Measurements from ENCODE around the gene PIAS1. TPM values are rescaled to one million over a fixed set of nuclear protein-coding genes. Genes with fewer than 3 reads are reported as not detected.

The PIAS1 gene
- total RNA-seq, 1 experiment from 2014 or later: 25.9 TPM

GRCh38 chr15:68042855-68043222 lies 11.3 kb upstream of the PIAS1 start:
- ATAC-seq: no peak
- H3K9ac ChIP-seq (ENCODE audit: low read length): no peak overlapping the region
- no peak overlapping the region for H3K4me2 ChIP-seq (ENCODE audit: low read length)
- no peak overlapping the region for H2AFZ ChIP-seq (ENCODE audit: low read depth, low read length, poor library complexity, severe bottlenecking)
- no peak for DNase-seq (ENCODE audit: low read depth, low spot score)
- no peaks in the 10 kb centered on the region for H3K79me2 ChIP-seq (ENCODE audit: insufficient read depth, low read length)
- H3K4me1 ChIP-seq (ENCODE audit: control insufficient read depth in 1 of 2, insufficient read depth in 2 of 2, low read length in 2 of 2): no peaks in the 10 kb centered on the region
- no peak overlapping the region for H3K27ac ChIP-seq (ENCODE audit: low read depth, low read length)
- no peaks in the 10 kb centered on the region for H3K9me2 ChIP-seq (ENCODE audit: insufficient read depth)
- no TSS peak for BruUV-seq (replicated peaks)
- ChIA-PET CTCF (no interaction called here), RAD21 (ENCODE audit: low non-redundant PET in 1 of 2, low total read pairs in 2 of 2, uncharacterized antibody in 2 of 2, unreplicated experiment in 2 of 2) (no interaction called here), POLR2A (no interaction called here)
- no peaks in the 10 kb centered on the region for H3K27me3 ChIP-seq (ENCODE audit: insufficient read depth, low read length)
- no peak for TF ChIP-seq POLR2A (IDR thresholded peaks at IDR 0.05; ENCODE audit: borderline replicate concordance, extremely low read depth, insufficient read depth, insufficient read length)
- no peak for TF ChIP-seq ZBTB33 (IDR thresholded peaks at IDR 0.05; ENCODE audit: extremely low read depth, insufficient replicate concordance, low read length)
- no peak for TF ChIP-seq FOSL1 (IDR thresholded peaks at IDR 0.05; ENCODE audit: low read depth)
- no peak for TF ChIP-seq SIN3A (IDR thresholded peaks at IDR 0.05; ENCODE audit: low read depth)
- no peak for TF ChIP-seq ZNF274 (IDR thresholded peaks at IDR 0.05; ENCODE audit: low read depth, low read length)
- TF ChIP-seq ATF3 (IDR thresholded peaks at IDR 0.05): no peak
- no peak for TF ChIP-seq CTCF (IDR thresholded peaks at IDR 0.05 in 2 of 3, conservative IDR thresholded peaks at IDR 0.05 in 1 of 3; ENCODE audit: borderline replicate concordance in 1 of 3, insufficient read depth in 1 of 3, low read depth in 2 of 3, low read length in 2 of 3)
- no peak for TF ChIP-seq CBX3 (IDR thresholded peaks at IDR 0.05; ENCODE audit: low read depth)
- TF ChIP-seq YY1 (IDR thresholded peaks at IDR 0.05; ENCODE audit: extremely low read depth, insufficient replicate concordance, low read depth, low read length): no peak
- TF ChIP-seq EGR1 (IDR thresholded peaks at IDR 0.05; ENCODE audit: low read depth): no peak
- TF ChIP-seq POLR2AphosphoS5 (IDR thresholded peaks at IDR 0.05; ENCODE audit: low read depth, low read length): no peak
- TF ChIP-seq EZH2phosphoT487 (IDR thresholded peaks at IDR 0.05; ENCODE audit: borderline replicate concordance): no peak
- TF ChIP-seq JUND (IDR thresholded peaks at IDR 0.05): no peak
- no peak for TF ChIP-seq CEBPB (IDR thresholded peaks at IDR 0.05; ENCODE audit: low read depth)
- TF ChIP-seq SP1 (IDR thresholded peaks at IDR 0.05; ENCODE audit: low read depth): no peak
- no peak for TF ChIP-seq EZH2 (IDR thresholded peaks at IDR 0.05)
- H3K4me3 ChIP-seq (replicated peaks in 1 of 2; ENCODE audit: low read depth in 1 of 2, low read length in 2 of 2): no peak overlapping the region
- 0 out of 4 replicates have a peak, but pooled peaks cover 0 to 6% of the 10 kb centered on the region in 2 experiments for H3K9me3 ChIP-seq (ENCODE audit: control insufficient read depth in 1 of 2, insufficient read depth in 1 of 2, low read depth in 1 of 2, low read length in 2 of 2)
- H3K36me3 ChIP-seq (ENCODE audit: control insufficient read depth in 1 of 2, insufficient read depth in 2 of 2, low read length in 2 of 2): no peaks in the 10 kb centered on the region
- intact Hi-C loops (cut with micrococcal nuclease): no loop called here
- no peaks in the 10 kb centered on the region for H4K20me1 ChIP-seq (ENCODE audit: insufficient read depth)

Measured in HCT116 (cell line).